GM20431 (cell line): ENCODE results near the gene EHD2.
"Not testable (repeated sequence)": the region's sequence is repeated elsewhere in the genome, so short reads cannot be mapped to it uniquely, and the experiment has no call there.

Source experiments
- in situ Hi-C: fragments of 300-500 bp; cut with MseI, MboI; formaldehyde crosslinking; loops from one replicate; pipeline ENCODE4 v1.15.0; 2020; ENCODE audit warnings: low sequenced_read_pairs; ENCODE audit not compliant: unreplicated experiment

Gene EHD2

DNA sequence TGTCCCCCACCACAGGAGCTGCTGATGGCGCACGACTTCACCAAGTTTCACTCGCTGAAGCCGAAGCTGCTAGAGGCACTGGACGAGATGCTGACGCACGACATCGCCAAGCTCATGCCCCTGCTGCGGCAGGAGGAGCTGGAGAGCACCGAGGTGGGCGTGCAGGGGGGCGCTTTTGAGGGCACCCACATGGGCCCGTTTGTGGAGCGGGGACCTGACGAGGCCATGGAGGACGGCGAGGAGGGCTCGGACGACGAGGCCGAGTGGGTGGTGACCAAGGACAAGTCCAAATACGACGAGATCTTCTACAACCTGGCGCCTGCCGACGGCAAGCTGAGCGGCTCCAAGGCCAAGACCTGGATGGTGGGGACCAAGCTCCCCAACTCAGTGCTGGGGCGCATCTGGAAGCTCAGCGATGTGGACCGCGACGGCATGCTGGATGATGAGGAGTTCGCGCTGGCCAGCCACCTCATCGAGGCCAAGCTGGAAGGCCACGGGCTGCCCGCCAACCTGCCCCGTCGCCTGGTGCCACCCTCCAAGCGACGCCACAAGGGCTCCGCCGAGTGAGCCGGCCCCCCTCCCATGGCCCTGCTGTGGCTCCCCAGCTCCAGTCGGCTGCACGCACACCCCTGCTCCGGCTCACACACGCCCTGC is 27.8 kb downstream of the EHD2 start:
- in situ Hi-C loops, result no loop called here

- in situ Hi-C loops, result no loop called here
Observed at GRCh38 chr19:47741544-47742140, 28.4 kb downstream of the EHD2 start.

- in situ Hi-C loops, result no loop called here
Observed at GRCh38 chr19:47742634-47743033, 29.4 kb downstream of the EHD2 start.

DNA sequence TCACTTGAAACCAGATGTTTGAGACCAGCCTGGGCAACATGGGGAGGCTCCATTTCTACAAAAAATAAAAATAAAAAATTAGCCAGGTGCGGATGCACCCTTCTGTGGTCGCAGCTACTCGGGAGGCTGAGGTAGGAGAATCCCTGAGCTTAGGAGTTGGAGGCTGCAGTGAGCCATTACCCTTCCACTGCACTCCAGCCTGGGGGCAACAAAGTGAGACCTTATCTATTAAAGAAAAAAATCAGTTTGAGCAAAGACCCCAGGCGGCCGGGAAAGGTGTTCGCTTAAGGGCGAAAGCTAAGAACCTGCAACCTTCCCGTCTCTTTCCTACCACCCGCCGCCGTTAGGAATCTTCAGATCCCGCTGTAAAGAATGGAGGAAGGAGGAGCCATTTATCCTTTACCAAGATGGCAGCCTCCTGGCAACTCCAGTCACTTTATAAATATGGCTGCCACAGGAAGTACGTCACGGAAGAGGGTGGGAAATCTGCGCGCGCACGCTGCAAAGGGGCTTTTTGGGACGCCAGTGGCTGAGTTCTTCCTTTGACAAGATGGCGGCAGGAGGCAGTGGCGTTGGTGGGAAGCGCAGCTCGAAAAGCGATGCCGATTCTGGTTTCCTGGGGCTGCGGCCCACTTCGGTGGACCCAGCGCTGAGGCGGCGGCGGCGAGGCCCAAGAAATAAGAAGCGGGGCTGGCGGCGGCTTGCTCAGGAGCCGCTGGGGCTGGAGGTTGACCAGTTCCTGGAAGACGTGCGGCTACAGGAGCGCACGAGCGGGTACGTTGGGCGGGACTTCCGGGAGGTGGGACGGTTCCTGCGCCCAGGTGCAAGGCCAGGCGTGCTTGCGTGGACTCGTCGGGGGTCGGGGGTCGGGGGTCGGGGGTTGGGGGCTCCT is 32.0 kb downstream of the EHD2 start, which contains the start of gene NOP53:
Gene NOP53 (plus strand): TSS at position 537 of the 892 bp plus-strand sequence. CDS start 14 bp downstream, at position 551.
- in situ Hi-C loops, result no loop called here

DNA sequence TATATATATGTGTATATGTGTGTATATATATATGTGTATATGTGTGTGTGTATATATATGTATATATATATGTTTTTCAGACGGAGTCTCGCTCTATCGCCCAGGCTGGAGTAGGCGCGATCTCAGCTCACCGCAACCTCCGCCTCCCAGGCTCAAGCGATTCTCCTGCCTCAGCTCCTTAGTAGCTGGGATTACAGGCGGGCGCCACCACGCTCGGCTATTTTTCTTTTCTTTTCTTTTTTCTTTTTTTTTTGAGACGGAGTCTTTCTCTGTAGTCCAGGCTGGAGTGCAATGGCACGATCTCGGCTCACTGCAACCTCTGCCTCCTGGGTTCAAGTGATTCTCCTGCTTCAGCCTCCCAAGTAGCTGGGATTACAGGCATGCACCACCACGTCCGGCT is 32.9 kb downstream of the EHD2 start:
- in situ Hi-C loops, result not testable (repeated sequence)

- in situ Hi-C loops, result no loop called here
Observed at GRCh38 chr19:47749326-47749725, 36.1 kb downstream of the EHD2 start.

- in situ Hi-C loops, result no loop called here
Observed at GRCh38 chr19:47750752-47751151, 37.5 kb downstream of the EHD2 start.

- in situ Hi-C loops, result no loop called here
Observed at GRCh38 chr19:47752440-47753211, 39.4 kb downstream of the EHD2 start.

GRCh38 chr19:47754206-47755064 is 41.2 kb downstream of the EHD2 start:
- in situ Hi-C loops, result no loop called here

GRCh38 chr19:47755065-47755761 is 42.0 kb downstream of the EHD2 start:
- in situ Hi-C loops, result no loop called here

DNA sequence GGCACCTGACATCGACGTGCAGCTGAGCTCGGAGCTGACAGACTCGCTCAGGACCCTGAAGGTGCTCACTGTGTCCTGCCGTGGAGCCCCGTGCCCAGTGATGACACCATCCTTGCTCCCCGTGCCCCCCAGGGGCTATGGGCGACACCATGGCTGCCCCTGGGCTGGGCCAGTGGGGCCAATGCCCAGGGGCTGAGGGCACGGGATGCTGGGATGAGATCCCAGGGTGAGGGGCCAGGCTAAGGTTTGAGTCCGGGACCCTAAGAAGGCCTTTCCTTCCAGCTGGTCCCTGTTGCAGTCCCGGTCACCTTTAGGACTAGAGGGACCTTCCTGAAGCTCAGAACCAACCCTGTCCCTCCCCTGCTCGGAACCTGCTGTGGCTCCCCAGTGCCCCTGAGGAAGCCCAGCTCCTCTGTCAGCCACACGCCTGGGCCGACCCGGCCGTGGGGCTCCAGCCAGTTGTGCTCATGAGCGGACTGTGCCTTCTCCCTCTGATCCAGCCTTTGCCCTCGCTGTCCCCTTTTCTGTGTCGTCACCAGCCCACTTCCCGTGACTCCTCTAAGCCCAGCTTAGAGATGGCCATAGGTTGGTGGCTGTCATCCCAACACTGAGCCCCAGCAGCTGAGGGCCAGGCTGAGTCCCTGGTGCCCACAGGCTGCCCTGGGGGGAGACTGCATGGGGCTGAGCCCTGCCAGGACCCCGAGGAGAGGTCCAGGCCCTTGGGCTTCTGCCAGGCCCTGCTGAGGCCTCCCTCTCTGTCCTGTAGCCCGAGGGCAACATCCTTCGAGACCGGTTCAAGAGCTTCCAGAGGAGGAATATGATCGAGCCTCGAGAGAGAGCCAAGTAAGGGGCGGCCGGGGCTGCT is 42.8 kb downstream of the EHD2 start:
- in situ Hi-C loops, result no loop called here

DNA sequence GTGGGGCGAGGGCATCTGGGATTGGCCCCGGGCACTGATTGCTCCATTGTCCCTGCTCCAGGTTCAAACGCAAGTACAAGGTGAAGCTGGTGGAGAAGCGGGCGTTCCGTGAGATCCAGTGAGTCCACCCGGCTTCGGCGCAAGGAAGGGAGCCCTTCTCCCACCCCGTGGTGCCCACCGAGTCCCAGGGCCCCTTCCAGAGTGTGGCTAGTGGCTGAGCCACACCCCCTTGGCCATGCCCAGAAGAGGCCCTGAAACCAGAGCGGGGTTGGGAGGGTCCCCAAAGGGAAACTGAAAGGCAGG is 43.4 kb downstream of the EHD2 start:
- in situ Hi-C loops, result no loop called here

DNA sequence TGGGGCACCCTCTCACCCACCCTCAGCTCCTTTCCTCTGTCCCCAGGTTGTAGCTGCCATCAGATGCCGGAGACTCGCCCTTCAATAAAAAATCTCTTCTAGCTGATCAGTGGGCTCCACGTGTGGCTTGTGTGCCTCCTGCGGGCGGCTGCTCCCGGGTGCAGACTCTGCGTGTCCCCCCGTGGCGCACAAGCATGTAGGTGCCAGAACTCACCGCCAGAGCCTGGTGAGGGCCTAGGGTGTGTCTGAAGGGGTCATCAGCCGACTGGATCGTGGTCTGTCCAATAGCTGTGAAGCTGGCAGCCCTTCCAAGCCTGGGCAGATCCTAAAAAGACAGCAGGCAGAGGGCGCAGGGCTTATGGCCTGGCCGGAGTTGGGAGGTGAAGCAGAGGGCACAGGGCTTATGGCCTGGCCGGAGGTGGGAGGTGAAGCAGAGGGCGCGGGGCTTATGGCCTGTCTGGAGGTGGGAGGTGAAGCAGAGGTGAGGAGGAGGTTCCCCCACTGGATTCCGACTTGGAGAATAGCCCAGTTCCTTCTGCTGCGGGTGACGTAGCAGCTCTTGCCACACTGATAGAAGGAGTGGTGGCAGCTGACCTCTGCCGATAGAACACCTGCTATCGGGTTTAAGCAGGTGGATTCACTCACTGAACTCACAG is 43.9 kb downstream of the EHD2 start:
- in situ Hi-C loops, result no loop called here

DNA sequence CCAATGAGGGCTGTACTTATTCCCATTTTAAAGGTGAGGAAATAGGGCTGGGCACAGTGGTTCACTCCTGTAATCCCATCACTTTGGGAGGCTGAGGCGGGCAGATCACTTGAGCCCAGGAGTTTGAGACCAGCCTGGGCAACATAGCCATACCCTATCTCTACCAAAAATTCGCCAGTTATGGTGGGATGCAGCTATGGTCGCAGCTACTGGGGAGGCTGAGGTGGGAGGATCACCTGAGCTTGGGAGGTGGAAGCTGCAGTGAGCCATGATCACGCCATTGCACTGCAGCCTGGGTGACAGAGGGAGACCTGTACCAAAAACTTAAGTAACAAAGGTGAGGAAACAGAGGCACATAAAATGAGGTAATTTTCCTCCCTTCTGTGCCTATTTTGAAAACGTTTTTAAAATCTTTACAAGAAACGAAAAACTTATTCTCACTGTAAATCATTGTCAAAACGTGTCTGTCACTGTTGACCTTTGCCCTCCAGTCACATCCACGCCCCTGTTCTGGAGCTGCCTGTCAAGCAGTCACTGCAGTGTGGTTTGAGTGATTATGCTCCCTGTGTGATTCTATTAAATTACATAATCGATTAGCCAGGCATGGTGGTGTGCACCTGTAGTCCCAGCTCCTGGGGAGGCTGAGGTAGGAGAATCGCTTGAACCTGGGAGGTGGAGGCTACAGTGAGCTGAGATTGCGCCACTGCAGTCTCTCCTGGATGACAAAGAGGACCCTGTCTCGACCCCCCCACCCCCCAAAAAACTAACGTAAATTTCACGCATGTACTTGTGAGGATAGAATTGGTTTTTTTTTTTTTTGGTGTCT is 44.6 kb downstream of the EHD2 start:
- in situ Hi-C loops, result no loop called here

DNA sequence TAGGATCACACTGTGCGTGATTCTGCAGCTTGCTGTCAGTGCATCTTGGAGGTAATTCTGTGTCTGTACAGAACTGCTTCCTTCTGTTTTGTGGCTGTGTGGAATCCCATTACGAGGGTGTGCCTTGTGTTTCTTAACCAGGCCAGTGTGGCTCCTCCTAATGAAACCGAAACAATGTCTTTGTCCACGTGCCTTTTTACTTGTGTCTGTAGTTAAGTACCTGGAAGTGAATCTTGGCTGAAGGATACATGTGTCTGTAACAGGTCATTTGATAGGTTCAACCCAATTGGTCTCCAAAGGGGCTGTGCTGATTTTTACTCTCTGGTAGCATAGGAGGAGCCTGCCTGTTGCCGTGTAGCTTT is 45.2 kb downstream of the EHD2 start:
- in situ Hi-C loops, result no loop called here

DNA sequence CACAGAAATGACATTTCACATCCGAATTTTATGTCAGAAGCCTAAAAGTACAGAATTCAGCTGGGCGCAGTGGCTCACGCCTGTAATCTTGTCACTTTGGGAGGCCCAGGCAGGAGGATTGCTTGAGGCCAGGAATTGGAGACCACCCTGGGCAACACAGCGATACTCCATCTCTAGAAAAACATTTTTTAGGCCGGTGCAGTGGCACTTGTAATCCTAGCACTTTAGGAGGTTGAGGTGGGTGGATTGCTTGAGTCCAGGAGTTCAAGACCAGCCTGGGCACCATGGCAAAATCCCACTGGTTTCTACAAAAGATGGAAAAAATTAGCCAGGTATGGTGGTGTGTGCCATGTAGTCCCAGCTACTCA is 47.4 kb downstream of the EHD2 start:
- in situ Hi-C loops, result no loop called here

GRCh38 chr19:47761566-47761965 is 48.3 kb downstream of the EHD2 start:
- in situ Hi-C loops, result no loop called here
